GM10266 (cell line): Measurements from ENCODE around the gene BTG3.
A peak's percentile ranks its signal among the peaks of the same experiment; 100 is the strongest.

Source experiments
- DNase-seq: peaks from one replicate; pipeline ENCODE4 v3.0.0; 2012; ENCODE audit errors: extremely low spot score
- CTCF ChIP-seq: IDR thresholded peaks from 2 replicates; pipeline ENCODE4 v1.5.1; 2012; ENCODE audit warnings: mild to moderate bottlenecking, low read depth; ENCODE audit not compliant: control insufficient read depth, insufficient read depth; ENCODE audit errors: missing control alignments

The BTG3 gene

GRCh38 chr21:17644186-17644585 lies 31.5 kb upstream of the BTG3 start:
- no peak for TF ChIP-seq CTCF
- no peak for DNase-seq

- no peak for TF ChIP-seq CTCF
Observed at GRCh38 chr21:17640821-17641220, 28.1 kb upstream of the BTG3 start.

GRCh38 chr21:17636711-17637110 lies 24.0 kb upstream of the BTG3 start:
- no peak for TF ChIP-seq CTCF
- DNase-seq = no peak

More at GRCh38 chr21:17640821-17641220, 28.1 kb upstream of the BTG3 start:
- no peak for DNase-seq

GRCh38 chr21:17631195-17631594 lies 18.5 kb upstream of the BTG3 start:
- no peak for DNase-seq

GRCh38 chr21:17622018-17622417 lies 9.3 kb upstream of the BTG3 start:
- no peak for DNase-seq
- TF ChIP-seq CTCF = no peak

More at GRCh38 chr21:17631195-17631594, 18.5 kb upstream of the BTG3 start:
- no peak for TF ChIP-seq CTCF

GRCh38 chr21:17616831-17617230 lies 4.1 kb upstream of the BTG3 start:
- no peak for DNase-seq
- TF ChIP-seq CTCF = no peak

GRCh38 chr21:17613242-17613676 lies 558 bp upstream of the BTG3 start:
- peak; percentile 30 for DNase-seq
- no peak for TF ChIP-seq CTCF
